ENCODE data around the gene CPN2. TPM values are rescaled to one million over a fixed set of nuclear protein-coding genes. Genes with fewer than 3 reads are reported as not detected.

Gene CPN2
- total RNA-seq, 1 experiment from 2014 or later = not detected

DNA sequence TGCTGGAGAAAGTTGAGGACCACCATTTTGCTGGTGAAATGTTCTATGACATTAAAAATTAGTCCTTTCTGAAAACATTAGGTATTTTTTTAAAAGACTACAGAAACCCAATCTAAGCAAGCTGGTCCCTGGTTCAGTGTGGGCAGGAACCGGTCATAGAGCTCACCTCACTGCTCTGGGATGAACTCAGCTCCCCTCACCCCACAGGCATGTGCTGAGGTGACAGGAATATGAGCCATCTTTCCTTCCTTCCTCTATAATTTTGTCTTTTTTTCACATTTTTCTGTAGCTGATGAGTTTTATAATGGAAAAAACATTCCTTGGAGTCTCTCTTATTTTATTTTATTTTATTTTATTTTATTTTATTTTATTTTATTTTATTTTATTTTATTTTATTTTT, 26.6 kb upstream of the CPN2 start:
- H2BK5ac ChIP-seq (ENCODE audit: insufficient read length, low read length) = no peak overlapping the region
- peaks cover 30 to 54% of the 10 kb centered on the region in 2 experiments for H3K4me1 Mint-ChIP-seq
- TF ChIP-seq, protein P1, sequence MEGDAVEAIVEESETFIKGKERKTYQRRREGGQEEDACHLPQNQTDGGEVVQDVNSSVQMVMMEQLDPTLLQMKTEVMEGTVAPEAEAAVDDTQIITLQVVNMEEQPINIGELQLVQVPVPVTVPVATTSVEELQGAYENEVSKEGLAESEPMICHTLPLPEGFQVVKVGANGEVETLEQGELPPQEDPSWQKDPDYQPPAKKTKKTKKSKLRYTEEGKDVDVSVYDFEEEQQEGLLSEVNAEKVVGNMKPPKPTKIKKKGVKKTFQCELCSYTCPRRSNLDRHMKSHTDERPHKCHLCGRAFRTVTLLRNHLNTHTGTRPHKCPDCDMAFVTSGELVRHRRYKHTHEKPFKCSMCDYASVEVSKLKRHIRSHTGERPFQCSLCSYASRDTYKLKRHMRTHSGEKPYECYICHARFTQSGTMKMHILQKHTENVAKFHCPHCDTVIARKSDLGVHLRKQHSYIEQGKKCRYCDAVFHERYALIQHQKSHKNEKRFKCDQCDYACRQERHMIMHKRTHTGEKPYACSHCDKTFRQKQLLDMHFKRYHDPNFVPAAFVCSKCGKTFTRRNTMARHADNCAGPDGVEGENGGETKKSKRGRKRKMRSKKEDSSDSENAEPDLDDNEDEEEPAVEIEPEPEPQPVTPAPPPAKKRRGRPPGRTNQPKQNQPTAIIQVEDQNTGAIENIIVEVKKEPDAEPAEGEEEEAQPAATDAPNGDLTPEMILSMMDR (conservative IDR thresholded peaks at IDR 0.05) = no peak
- no peak overlapping the region for H3K23ac ChIP-seq (ENCODE audit: insufficient read length, low read depth, low read length)
- H3T11ph ChIP-seq (ENCODE audit: low read length) = no peak overlapping the region
- no peak overlapping the region for H4K91ac ChIP-seq (ENCODE audit: insufficient read length, low read depth, low read length)
- no peak overlapping the region for H4K5ac ChIP-seq (ENCODE audit: insufficient read length, low read depth, low read length)
- peaks cover 5% of the 10 kb centered on the region for H3K27me3 Mint-ChIP-seq (ENCODE audit: low read depth)
- WGBS (ENCODE audit: extremely low coverage, insufficient read length, low lambda C conversion rate) = no CpG with 5 or more reads among the region's 1 CpG
- H2AK5ac ChIP-seq (ENCODE audit: insufficient read length, low read length) = no peak overlapping the region
- no peak overlapping the region for H2BK120ac ChIP-seq (ENCODE audit: low read depth, low read length, poor library complexity, severe bottlenecking)
- H3K79me1 ChIP-seq (ENCODE audit: insufficient read depth, low read depth, low read length, poor library complexity, severe bottlenecking) = no peaks in the 10 kb centered on the region
- no peaks in the 10 kb centered on the region for H3K27me3 ChIP-seq (ENCODE audit: insufficient read depth, low read length)
- H2BK15ac ChIP-seq (ENCODE audit: low read depth, low read length) = no peak overlapping the region
- H3K9ac ChIP-seq (ENCODE audit: extremely low read depth, insufficient read length, low read length) = no peak overlapping the region
- H3K27ac ChIP-seq (ENCODE audit: insufficient read length, low read depth, low read length) = no peak overlapping the region
- H3K14ac ChIP-seq (ENCODE audit: insufficient read depth, low read length) = no peak overlapping the region
- H4K20me1 ChIP-seq (ENCODE audit: control insufficient read depth, insufficient read depth, insufficient read length) = no peaks in the 10 kb centered on the region
- H3K4me2 ChIP-seq (ENCODE audit: insufficient read depth, insufficient read length, low read length) = no peak overlapping the region
- no peaks in the 10 kb centered on the region for H3K23me2 ChIP-seq (ENCODE audit: insufficient read length, low read depth, low read length, poor library complexity, severe bottlenecking)
- no peaks in the 10 kb centered on the region for H3K9me3 Mint-ChIP-seq
- H2AFZ ChIP-seq (ENCODE audit: low read length) = no peak overlapping the region
- no peaks in the 10 kb centered on the region for H3K36me3 Mint-ChIP-seq (ENCODE audit: insufficient read depth in 1 of 3, low read depth in 3 of 3)
- no peak overlapping the region for H4K8ac ChIP-seq (replicated peaks; ENCODE audit: insufficient read length, low read depth, low read length)
- H3K18ac ChIP-seq (ENCODE audit: insufficient read length, low read depth, low read length) = no peak overlapping the region
- H3K56ac ChIP-seq (ENCODE audit: insufficient read length, low read depth, low read length) = no peak overlapping the region
- H3K9me3 ChIP-seq (ENCODE audit: control insufficient read depth, low read depth, low read length) = no peaks in the 10 kb centered on the region
- H3K27ac Mint-ChIP-seq = no peak overlapping the region
- H3K4me1 ChIP-seq (ENCODE audit: insufficient read depth, low read length) = no peaks in the 10 kb centered on the region; the same call in 1 of the 2 replicates
- no peak overlapping the region for H3K4me3 Mint-ChIP-seq
- no peak overlapping the region for H2BK12ac ChIP-seq (ENCODE audit: insufficient read length, low read depth, low read length)
- no peak for DNase-seq
- H2BK20ac ChIP-seq (ENCODE audit: low read depth, low read length, poor library complexity, severe bottlenecking) = no peak overlapping the region
- no peak overlapping the region for H3K4ac ChIP-seq (ENCODE audit: low read depth, low read length)
- H3K79me2 ChIP-seq (ENCODE audit: insufficient read depth, low read length) = no peaks in the 10 kb centered on the region

Data from H9 (cell line).